ENCODE measurements around the gene COL1A2.

Gene COL1A2

GRCh38 chr7:94394437-94395140, at the start of gene COL1A2:
Gene COL1A2, plus strand, starts transcription at chr7:94394895. Its CDS starts 137 bp downstream, at chr7:94395032.
- TF ChIP-seq, protein P1, sequence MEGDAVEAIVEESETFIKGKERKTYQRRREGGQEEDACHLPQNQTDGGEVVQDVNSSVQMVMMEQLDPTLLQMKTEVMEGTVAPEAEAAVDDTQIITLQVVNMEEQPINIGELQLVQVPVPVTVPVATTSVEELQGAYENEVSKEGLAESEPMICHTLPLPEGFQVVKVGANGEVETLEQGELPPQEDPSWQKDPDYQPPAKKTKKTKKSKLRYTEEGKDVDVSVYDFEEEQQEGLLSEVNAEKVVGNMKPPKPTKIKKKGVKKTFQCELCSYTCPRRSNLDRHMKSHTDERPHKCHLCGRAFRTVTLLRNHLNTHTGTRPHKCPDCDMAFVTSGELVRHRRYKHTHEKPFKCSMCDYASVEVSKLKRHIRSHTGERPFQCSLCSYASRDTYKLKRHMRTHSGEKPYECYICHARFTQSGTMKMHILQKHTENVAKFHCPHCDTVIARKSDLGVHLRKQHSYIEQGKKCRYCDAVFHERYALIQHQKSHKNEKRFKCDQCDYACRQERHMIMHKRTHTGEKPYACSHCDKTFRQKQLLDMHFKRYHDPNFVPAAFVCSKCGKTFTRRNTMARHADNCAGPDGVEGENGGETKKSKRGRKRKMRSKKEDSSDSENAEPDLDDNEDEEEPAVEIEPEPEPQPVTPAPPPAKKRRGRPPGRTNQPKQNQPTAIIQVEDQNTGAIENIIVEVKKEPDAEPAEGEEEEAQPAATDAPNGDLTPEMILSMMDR (conservative IDR thresholded peaks at IDR 0.05) = no peak
- no peak for TF ChIP-seq ZFX (IDR thresholded peaks at IDR 0.05)
- H3K27ac ChIP-seq = no peak within 1 kb of the TSS

DNA sequence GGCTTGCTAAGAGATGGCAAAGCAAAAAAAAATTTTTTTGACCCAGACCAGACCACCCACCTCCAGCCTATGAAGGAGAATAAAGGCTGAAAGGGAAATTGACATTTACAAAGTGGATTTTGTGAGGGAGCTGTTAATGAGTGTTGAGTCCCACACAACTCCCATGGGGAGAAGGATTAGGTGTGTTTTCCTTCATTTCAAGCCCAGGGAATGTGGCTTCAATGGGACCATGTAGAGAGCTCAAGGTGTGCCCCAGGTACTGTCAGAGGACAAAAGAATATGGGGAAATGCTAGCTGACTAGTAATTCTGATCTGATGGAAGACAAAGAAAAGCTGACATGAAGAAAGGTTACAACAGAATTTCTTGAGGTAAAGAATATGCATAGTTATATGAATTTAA, 48.8 kb upstream of the COL1A2 start:
- TF ChIP-seq, protein P1 (conservative IDR thresholded peaks at IDR 0.05) = no peak
- TF ChIP-seq ZFX (IDR thresholded peaks at IDR 0.05) = no peak
- no peak overlapping the region for H3K27ac ChIP-seq

- no peak for TF ChIP-seq ZFX (IDR thresholded peaks at IDR 0.05)
- TF ChIP-seq, protein P1 (conservative IDR thresholded peaks at IDR 0.05) = no peak
- no peak overlapping the region for H3K27ac ChIP-seq
Observed at GRCh38 chr7:94348142-94348541, 46.6 kb upstream of the COL1A2 start.

GRCh38 chr7:94350734-94351133, 44.0 kb upstream of the COL1A2 start:
- TF ChIP-seq, protein P1 (conservative IDR thresholded peaks at IDR 0.05) = no peak
- no peak for TF ChIP-seq ZFX (IDR thresholded peaks at IDR 0.05)
- H3K27ac ChIP-seq = no peak overlapping the region

DNA sequence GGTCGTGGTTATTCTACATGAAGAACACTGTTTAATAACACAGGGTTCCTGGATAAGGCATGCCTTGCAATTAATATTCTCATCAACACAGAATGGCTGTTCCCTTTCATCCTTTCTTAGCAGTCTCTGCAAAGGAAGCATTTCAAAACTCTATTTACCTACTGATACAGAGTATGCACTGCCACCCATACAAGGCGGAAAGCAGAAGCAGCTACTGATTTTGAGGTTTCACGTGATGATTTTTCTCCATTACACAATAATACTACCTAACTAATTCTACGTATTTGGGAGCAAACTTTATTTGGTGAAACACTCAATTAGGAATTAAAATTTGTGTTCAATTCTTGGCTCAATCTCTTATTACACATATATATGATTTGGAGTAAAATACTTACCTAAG, 43.0 kb upstream of the COL1A2 start:
- TF ChIP-seq, protein P1 (conservative IDR thresholded peaks at IDR 0.05) = no peak
- no peak for TF ChIP-seq ZFX (IDR thresholded peaks at IDR 0.05)
- H3K27ac ChIP-seq = no peak overlapping the region

DNA sequence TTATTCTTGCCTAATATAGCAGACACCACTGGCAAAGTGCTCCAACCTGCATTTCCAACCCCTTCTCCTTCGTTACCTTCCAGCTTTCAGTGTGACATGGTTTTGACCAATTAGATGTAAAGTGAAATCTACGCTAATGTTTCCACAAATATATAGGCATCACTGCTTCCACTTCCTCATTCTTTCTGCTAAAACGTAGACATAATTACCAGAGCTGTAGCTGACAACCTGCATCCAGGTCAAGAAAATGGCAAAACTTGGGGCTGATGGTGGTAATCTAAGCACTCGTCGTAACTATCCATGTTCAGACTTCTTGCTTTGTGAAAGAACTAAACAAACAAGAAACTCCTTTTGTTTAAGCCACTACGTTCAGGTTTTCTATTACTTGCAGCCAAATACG, 41.8 kb upstream of the COL1A2 start:
- TF ChIP-seq, protein P1 (conservative IDR thresholded peaks at IDR 0.05) = no peak
- no peak for TF ChIP-seq ZFX (IDR thresholded peaks at IDR 0.05)
- H3K27ac ChIP-seq = no peak overlapping the region

DNA sequence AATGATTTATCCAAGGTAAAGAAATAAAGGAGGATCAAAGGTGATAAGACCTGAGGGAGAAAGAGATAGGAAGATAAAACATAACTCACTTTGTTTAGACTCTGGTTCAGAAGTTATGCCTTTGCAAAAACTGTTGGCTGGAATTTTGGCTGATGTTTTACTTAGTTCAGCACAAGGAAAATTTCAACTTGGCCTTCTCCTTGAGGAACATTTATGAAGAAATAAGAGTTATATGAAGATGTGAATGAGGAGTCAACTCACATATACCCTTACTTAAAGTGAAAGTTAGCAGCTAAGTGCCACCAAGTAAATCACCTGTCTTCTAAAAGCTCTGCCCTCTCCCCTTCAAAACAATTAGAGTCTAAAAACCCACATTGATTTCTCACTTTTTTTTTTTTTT, 39.7 kb upstream of the COL1A2 start:
- H3K27ac ChIP-seq = no peak overlapping the region
- TF ChIP-seq ZFX (IDR thresholded peaks at IDR 0.05) = no peak
- TF ChIP-seq, protein P1 (conservative IDR thresholded peaks at IDR 0.05) = no peak
